ENCODE data around the gene MYO3B.

DNA sequence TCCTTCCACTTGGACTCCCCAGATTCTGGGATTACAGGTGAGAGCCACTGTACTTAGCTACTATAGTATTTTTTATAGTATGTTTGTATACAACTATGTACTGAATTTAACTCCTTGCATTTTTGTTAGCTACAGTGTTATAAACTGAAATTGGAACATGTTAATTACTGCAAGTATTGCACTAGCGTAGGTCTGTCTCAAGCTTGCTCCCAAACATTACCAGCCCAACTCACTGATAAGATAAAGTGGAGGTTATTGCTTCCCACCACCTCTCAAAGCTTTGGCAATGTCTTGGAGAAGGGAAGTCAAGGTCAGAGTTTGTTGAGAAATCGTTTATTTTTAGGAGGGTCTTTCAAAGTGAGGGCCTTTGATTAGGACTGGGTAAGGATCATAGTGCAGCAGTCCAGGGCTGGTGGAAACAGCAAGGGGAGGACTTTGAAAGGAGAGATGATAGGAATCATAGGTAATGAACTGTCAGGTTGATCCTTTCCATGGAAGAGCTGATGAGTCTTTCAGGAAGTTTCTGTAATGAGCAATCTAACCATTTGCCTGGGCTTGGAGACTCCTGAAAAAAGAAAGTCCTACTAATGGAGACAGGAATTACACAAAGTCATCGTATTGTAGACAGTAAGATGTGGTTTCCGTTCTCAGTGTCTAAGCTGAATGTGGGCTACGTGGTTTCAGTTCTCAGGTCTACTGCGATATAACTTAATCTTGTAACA lies 257.1 kb downstream of the MYO3B start:
- TF ChIP-seq, protein P1, sequence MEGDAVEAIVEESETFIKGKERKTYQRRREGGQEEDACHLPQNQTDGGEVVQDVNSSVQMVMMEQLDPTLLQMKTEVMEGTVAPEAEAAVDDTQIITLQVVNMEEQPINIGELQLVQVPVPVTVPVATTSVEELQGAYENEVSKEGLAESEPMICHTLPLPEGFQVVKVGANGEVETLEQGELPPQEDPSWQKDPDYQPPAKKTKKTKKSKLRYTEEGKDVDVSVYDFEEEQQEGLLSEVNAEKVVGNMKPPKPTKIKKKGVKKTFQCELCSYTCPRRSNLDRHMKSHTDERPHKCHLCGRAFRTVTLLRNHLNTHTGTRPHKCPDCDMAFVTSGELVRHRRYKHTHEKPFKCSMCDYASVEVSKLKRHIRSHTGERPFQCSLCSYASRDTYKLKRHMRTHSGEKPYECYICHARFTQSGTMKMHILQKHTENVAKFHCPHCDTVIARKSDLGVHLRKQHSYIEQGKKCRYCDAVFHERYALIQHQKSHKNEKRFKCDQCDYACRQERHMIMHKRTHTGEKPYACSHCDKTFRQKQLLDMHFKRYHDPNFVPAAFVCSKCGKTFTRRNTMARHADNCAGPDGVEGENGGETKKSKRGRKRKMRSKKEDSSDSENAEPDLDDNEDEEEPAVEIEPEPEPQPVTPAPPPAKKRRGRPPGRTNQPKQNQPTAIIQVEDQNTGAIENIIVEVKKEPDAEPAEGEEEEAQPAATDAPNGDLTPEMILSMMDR (IDR thresholded peaks at IDR 0.05), result no peak
- no peak for TF ChIP-seq POLR2A (IDR thresholded peaks at IDR 0.05)
